Breast epithelium (tissue), 3 donors: ENCODE data around the gene RPL18.
"Not testable (repeated sequence)": the region's sequence is repeated elsewhere in the genome, so short reads cannot be mapped to it uniquely, and the experiment has no call there.

Experiments used
- CTCF ChIP-seq, 3 donors: fragments of 450-650 bp; IDR thresholded peaks; one replicate each; pipeline ENCODE4 v1.5.1; 2016 to 2017; ENCODE audit warnings: antibody characterized with exemption in 3 of 3, mild to moderate bottlenecking in 3 of 3, moderate library complexity in 3 of 3
- POLR2A ChIP-seq: fragments of 450-650 bp; IDR thresholded peaks from one replicate; pipeline ENCODE4 v1.6.1; 2016; ENCODE audit warnings: antibody characterized with exemption, mild to moderate bottlenecking, moderate library complexity
- POLR2AphosphoS5 ChIP-seq, 3 donors: sonication (generic); formaldehyde crosslinking; IDR thresholded peaks; one replicate each; pipeline ENCODE4 v1.6.1; 2017; ENCODE audit warnings: antibody characterized with exemption in 3 of 3

- TF ChIP-seq POLR2A; POLR2AphosphoS5 (IDR thresholded peaks at IDR 0.05); CTCF (IDR thresholded peaks at IDR 0.05): not testable (repeated sequence)
Measured at GRCh38 chr19:48657828-48658227, 38.9 kb upstream of the RPL18 start.
